ENCODE measurements around the gene CLCN3. TPM values are rescaled to one million over a fixed set of nuclear protein-coding genes. Genes with fewer than 3 reads are reported as not detected.
"Not testable (repeated sequence)": the region's sequence is repeated elsewhere in the genome, so short reads cannot be mapped to it uniquely, and the experiment has no call there.

Gene CLCN3
- 6.2 TPM for total RNA-seq

GRCh38 chr4:169619958-169620879 is at the start of gene CLCN3:
TSS of gene CLCN3 (plus strand) at chr4:169620578. CDS start at chr4:169635929, 15,351 bp downstream.
- DNase-seq (ENCODE audit: low read depth in 2 of 3, low spot score in 2 of 3) = peak; percentile 80 to 91 (median 91)

- DNase-seq (ENCODE audit: low read depth in 2 of 3, low spot score in 2 of 3) = not testable (repeated sequence)
Measured at GRCh38 chr4:169571012-169571411, 49.4 kb upstream of the CLCN3 start.

- no peak for DNase-seq (ENCODE audit: low read depth in 2 of 3, low spot score in 2 of 3)
Measured at GRCh38 chr4:169571435-169571834, 48.9 kb upstream of the CLCN3 start.

- DNase-seq (ENCODE audit: low read depth in 2 of 3, low spot score in 2 of 3) = no peak
Measured at GRCh38 chr4:169573889-169574288, 46.5 kb upstream of the CLCN3 start.

GRCh38 chr4:169582203-169582602 is 38.2 kb upstream of the CLCN3 start:
- no peak for DNase-seq (ENCODE audit: low read depth in 2 of 3, low spot score in 2 of 3)

- DNase-seq (ENCODE audit: low read depth in 2 of 3, low spot score in 2 of 3) = no peak
Measured at GRCh38 chr4:169582706-169583105, 37.7 kb upstream of the CLCN3 start.

GRCh38 chr4:169583563-169583962 is 36.8 kb upstream of the CLCN3 start:
- no peak for DNase-seq (ENCODE audit: low read depth in 2 of 3, low spot score in 2 of 3)

GRCh38 chr4:169593050-169593560 is 27.3 kb upstream of the CLCN3 start:
- DNase-seq (ENCODE audit: low read depth in 2 of 3, low spot score in 2 of 3) = no peak

- no peak for DNase-seq (ENCODE audit: low read depth in 2 of 3, low spot score in 2 of 3)
Measured at GRCh38 chr4:169594560-169595195, 25.7 kb upstream of the CLCN3 start.

- no peak for DNase-seq (ENCODE audit: low read depth in 2 of 3, low spot score in 2 of 3)
Measured at GRCh38 chr4:169601016-169601771, 19.2 kb upstream of the CLCN3 start.

GRCh38 chr4:169603312-169603711 is 17.1 kb upstream of the CLCN3 start:
- DNase-seq (ENCODE audit: low read depth in 2 of 3, low spot score in 2 of 3) = no peak

GRCh38 chr4:169604131-169604900 is 16.1 kb upstream of the CLCN3 start:
- peak in 2 of 3 donors; percentile 67 to 69 for DNase-seq (ENCODE audit: low read depth in 2 of 3, low spot score in 2 of 3)

GRCh38 chr4:169604903-169605331 is 15.5 kb upstream of the CLCN3 start:
- no peak for DNase-seq (ENCODE audit: low read depth in 2 of 3, low spot score in 2 of 3)

GRCh38 chr4:169611157-169611556 is 9.2 kb upstream of the CLCN3 start:
- DNase-seq (ENCODE audit: low read depth in 2 of 3, low spot score in 2 of 3) = no peak

GRCh38 chr4:169611991-169612870 is 8.1 kb upstream of the CLCN3 start, which contains the start of gene NEK1:
TSS of gene NEK1 (minus strand) at chr4:169612583. CDS start at chr4:169602630, 9,953 bp downstream.
- DNase-seq (ENCODE audit: low read depth in 2 of 3, low spot score in 2 of 3) = peak; percentile 86 to 89 (median 89)

- peak; percentile 47 to 80 (median 73) for DNase-seq (ENCODE audit: low read depth in 2 of 3, low spot score in 2 of 3)
Measured at GRCh38 chr4:169612871-169613859, 7.2 kb upstream of the CLCN3 start.

GRCh38 chr4:169615467-169616106 is 4.8 kb upstream of the CLCN3 start:
- no peak for DNase-seq (ENCODE audit: low read depth in 2 of 3, low spot score in 2 of 3)
